ENCODE measurements around the gene TEX38. TPM values are rescaled to one million over a fixed set of nuclear protein-coding genes. Genes with fewer than 3 reads are reported as not detected.
A peak's percentile ranks its signal among the peaks of the same experiment; 100 is the strongest.
"Not testable (repeated sequence)": the region's sequence is repeated elsewhere in the genome, so short reads cannot be mapped to it uniquely, and the experiment has no call there.

TEX38 gene
- total and polyA plus RNA-seq, 12 donors = not detected

DNA sequence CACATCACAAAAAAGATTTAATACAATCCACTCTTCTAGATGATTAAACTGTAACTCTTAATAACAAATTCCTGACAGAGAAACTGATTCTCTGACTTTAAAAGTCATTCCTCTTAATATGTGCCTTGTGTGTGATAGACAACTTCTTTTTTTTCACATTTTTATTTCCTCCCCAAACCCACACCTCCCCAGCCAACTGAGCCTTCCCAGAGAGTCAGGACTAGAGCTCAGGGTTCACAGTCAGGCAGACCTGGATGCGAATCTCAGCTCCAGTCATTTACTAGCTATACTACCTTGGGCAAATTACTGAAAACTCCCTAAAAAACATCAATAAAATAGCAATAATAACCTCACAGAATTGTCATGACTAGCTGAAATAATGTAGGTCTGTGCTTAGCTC, 17.6 kb upstream of the TEX38 start:
- H3K27ac ChIP-seq = peak overlapping the region in 5 of 10 donors; percentile 28 to 55 (median 35)
- H3K4me1 ChIP-seq = peaks cover 0 to 28% (median 3%) of the 10 kb centered on the region in 9 donors
- H3K36me3 ChIP-seq = peaks cover 0 to 94% (median 45%) of the 10 kb centered on the region in 9 donors
- no peaks in the 10 kb centered on the region for H3K27me3 ChIP-seq
- WGBS, 2 donors = 92 to 96% methylated on average over 1 of the region's 1 CpG
- DNase-seq = no peak
- peaks cover 0 to 19% (median 8%) of the 10 kb centered on the region in 11 donors for H3K9me3 ChIP-seq
- no peak overlapping the region for H3K4me3 ChIP-seq
- TF ChIP-seq, protein P1, sequence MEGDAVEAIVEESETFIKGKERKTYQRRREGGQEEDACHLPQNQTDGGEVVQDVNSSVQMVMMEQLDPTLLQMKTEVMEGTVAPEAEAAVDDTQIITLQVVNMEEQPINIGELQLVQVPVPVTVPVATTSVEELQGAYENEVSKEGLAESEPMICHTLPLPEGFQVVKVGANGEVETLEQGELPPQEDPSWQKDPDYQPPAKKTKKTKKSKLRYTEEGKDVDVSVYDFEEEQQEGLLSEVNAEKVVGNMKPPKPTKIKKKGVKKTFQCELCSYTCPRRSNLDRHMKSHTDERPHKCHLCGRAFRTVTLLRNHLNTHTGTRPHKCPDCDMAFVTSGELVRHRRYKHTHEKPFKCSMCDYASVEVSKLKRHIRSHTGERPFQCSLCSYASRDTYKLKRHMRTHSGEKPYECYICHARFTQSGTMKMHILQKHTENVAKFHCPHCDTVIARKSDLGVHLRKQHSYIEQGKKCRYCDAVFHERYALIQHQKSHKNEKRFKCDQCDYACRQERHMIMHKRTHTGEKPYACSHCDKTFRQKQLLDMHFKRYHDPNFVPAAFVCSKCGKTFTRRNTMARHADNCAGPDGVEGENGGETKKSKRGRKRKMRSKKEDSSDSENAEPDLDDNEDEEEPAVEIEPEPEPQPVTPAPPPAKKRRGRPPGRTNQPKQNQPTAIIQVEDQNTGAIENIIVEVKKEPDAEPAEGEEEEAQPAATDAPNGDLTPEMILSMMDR (IDR thresholded peaks at IDR 0.05) = no peak
- no peak for ATAC-seq
- intact Hi-C loops (cut with DNase I) = no loop called here

DNA sequence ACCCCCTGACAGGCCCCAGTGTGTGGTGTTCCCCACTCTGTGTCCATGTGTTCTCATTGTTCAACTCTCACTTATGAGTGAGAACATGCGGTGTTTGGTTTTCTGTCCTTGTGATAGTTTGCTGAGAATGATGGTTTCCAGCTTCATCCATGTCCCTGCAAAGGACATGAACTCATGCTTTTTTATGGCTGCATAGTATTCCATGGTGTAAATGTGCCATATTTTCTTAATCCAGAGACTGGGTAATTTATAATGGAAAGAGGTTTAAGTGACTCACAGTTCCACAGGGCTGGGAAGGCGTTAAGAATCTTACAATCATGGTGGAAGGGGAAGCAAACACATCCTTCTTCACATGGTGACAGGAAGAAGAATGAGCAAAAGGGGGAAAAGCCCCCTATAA, 17.0 kb upstream of the TEX38 start:
- H3K27me3 ChIP-seq; DNase-seq; intact Hi-C loops (cut with DNase I); ATAC-seq; H3K4me3 ChIP-seq; H3K27ac ChIP-seq: not testable (repeated sequence)
- WGBS, 2 donors = 97 to 100% methylated on average over 2 of the region's 2 CpGs
- Histone ChIP-seq H3K9me3 (peaks cover 0 to 13% (median 5%) of the 10 kb centered on the region in 11 donors), H3K4me1 (peaks cover 0 to 28% (median 3%) of the 10 kb centered on the region in 9 donors), H3K36me3 (peaks cover 0 to 94% (median 42%) of the 10 kb centered on the region in 9 donors)

DNA sequence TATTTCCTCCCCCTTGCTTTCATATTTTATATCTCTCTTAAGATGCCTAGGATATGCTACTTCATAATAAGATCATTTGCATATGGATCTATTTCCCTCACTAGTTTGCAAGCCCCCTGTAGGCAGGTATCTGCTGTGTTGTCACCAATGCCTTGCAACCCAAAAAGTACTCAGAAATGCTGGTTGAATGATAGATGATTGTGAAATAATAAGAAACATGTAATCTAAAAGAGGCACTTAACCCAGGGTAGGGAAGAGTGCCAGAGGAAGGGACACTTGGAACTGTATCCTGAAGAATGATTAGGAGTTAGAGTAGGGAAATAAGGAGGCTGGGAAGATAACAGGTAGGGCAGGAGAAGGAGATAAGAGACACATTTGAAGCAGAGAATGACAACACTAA, 15.8 kb upstream of the TEX38 start:
- TF ChIP-seq, protein P1 (IDR thresholded peaks at IDR 0.05) = no peak
- no peaks in the 10 kb centered on the region for H3K27me3 ChIP-seq
- H3K4me3 ChIP-seq = no peak overlapping the region
- H3K9me3 ChIP-seq = peaks cover 0 to 3% (median 0%) of the 10 kb centered on the region in 11 donors
- no peak for DNase-seq
- intact Hi-C loops (cut with DNase I) = no loop called here
- H3K27ac ChIP-seq = peak overlapping the region in 1 of 10 donors; percentile 28
- peaks cover 0 to 90% (median 30%) of the 10 kb centered on the region in 9 donors for H3K36me3 ChIP-seq
- peaks cover 0 to 28% (median 3%) of the 10 kb centered on the region in 9 donors for H3K4me1 ChIP-seq
- no peak for ATAC-seq

DNA sequence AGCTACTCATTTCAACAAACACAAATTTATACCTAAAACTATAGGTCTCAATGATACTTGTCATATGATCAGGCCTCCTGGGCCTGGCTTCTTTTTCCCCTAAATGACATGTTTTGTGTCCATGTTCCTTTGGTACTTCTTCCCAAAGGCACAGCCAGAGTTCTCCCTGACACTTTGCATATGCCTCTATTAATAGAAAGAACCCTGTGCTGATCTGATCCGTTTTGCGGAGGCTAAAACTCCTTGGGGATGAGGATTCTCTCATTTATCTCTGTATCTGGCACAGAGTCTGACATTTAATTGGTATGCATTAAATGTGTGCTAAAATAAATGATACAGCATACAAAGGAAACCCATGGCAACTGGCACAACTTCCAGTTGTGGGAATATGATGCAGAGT, 15.0 kb upstream of the TEX38 start:
- Histone ChIP-seq H3K9me3 (peaks cover 0 to 3% (median 0%) of the 10 kb centered on the region in 11 donors), H3K36me3 (peaks cover 0 to 97% (median 30%) of the 10 kb centered on the region in 9 donors), H3K4me3 (no peak overlapping the region), H3K27me3 (no peaks in the 10 kb centered on the region), H3K4me1 (peaks cover 0 to 28% (median 3%) of the 10 kb centered on the region in 9 donors), H3K27ac (peak overlapping the region in 3 of 10 donors; percentile 3 to 28 (median 22))
- intact Hi-C loops (cut with DNase I) = no loop called here
- ATAC-seq (peak in 4 of 8 donors; percentile 38 to 70 (median 48)), DNase-seq (no peak)
- TF ChIP-seq, protein P1 (IDR thresholded peaks at IDR 0.05) = no peak
- whole genome bisulfite sequencing, 2 donors = 43 to 45% methylated on average over 2 of the region's 2 CpGs

DNA sequence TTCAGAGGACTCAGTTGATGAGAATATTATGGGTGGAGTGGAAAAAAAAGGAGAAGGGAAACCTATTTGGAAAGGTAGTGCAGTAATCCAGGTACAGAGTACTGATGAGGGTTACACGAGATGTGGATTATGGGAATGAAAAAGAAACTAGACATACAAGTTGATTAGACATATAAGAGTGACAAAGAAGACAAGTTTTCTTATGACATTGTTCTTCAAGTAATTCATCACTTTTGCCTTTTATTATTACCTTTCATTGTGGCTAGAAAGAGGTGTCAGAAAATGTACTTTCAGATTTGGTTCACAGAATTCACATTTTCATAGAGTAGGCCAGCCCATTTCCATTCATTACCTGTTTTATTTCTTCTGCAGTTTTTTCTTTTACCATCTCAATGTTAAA, 13.9 kb upstream of the TEX38 start:
- WGBS, 2 donors = 54 to 94% methylated on average over 1 of the region's 1 CpG
- Histone ChIP-seq H3K27me3 (no peaks in the 10 kb centered on the region), H3K4me1 (peaks cover 0 to 28% (median 3%) of the 10 kb centered on the region in 9 donors), H3K9me3 (peaks cover 0 to 3% (median 0%) of the 10 kb centered on the region in 11 donors), H3K4me3 (no peak overlapping the region), H3K36me3 (peaks cover 0 to 98% (median 30%) of the 10 kb centered on the region in 9 donors), H3K27ac (peak overlapping the region in 1 of 10 donors; percentile 28)
- TF ChIP-seq, protein P1 (IDR thresholded peaks at IDR 0.05) = no peak
- intact Hi-C loops (cut with DNase I) = no loop called here
- DNase-seq (no peak), ATAC-seq (no peak)

All from heart right ventricle (tissue), 16 donors.